Measurements from ENCODE around the gene CHST11.

DNA sequence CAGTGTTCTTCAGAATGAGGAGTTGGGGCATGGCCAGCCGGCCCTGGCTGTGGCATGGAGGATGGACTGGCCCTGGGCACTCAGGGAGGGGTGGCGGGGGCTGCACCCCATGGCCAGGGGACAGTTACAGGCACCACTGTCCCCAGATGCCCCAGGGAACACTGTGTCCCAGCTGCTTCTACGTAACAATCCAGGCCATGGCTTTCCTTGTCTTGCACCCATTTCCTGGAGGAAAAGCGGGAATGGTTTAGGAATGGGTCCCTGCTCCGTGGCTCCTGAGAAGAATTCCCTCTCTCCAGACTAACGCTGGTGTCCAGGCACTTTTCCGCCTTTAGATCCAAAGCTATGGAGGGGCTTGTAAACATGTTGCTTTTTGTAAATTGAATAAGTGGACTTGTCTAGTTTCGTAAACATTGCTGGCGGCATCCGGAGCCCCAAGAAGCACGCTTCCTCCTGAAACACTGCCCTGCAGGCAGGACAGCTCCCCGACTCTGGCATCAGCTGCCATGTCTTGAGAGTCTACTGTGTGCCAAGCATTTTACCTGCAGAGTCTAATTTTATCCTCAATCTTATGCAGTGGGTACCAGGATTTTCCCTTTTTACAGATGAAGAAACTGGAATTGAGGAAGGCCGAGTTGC, 263.1 kb downstream of the CHST11 start:
- TF ChIP-seq FOXM1 (IDR thresholded peaks at IDR 0.05; ENCODE audit: low read depth), result no peak
- TF ChIP-seq FOXM1 (CRISPR knock-in tag; IDR thresholded peaks at IDR 0.05; ENCODE audit: low read depth), result no peak
- no peak for TF ChIP-seq CHD2 (IDR thresholded peaks at IDR 0.05; ENCODE audit: low read depth, low read length)
- no peak for TF ChIP-seq TAL1 (IDR thresholded peaks at IDR 0.05)
- TF ChIP-seq PCBP2 (IDR thresholded peaks at IDR 0.05; ENCODE audit: low read depth, low read length, poor library complexity, severe bottlenecking), result no peak
- no peak for TF ChIP-seq SP1 (CRISPR knock-in tag; IDR thresholded peaks at IDR 0.05)
- TF ChIP-seq KDM1A (IDR thresholded peaks at IDR 0.05), result no peak
- no peak for TF ChIP-seq ETV6 (IDR thresholded peaks at IDR 0.05; ENCODE audit: borderline replicate concordance in 1 of 2, low read depth in 2 of 2, low read length in 1 of 2)
- no peak for TF ChIP-seq ETV6 (CRISPR knock-in tag; IDR thresholded peaks at IDR 0.05; ENCODE audit: borderline replicate concordance)
